Measurements from ENCODE around the gene STXBP5.

STXBP5 gene

GRCh38 chr6:147397306-147397705 lies 193.1 kb downstream of the STXBP5 start:
- no peak for DNase-seq (ENCODE audit: low read depth)
- no peak overlapping the region for H3K4me3 ChIP-seq (ENCODE audit: low read depth, low read length)

GRCh38 chr6:147400968-147401367 lies 196.8 kb downstream of the STXBP5 start:
- no peak for DNase-seq (ENCODE audit: low read depth)
- H3K4me3 ChIP-seq (ENCODE audit: low read depth, low read length): no peak overlapping the region

DNA sequence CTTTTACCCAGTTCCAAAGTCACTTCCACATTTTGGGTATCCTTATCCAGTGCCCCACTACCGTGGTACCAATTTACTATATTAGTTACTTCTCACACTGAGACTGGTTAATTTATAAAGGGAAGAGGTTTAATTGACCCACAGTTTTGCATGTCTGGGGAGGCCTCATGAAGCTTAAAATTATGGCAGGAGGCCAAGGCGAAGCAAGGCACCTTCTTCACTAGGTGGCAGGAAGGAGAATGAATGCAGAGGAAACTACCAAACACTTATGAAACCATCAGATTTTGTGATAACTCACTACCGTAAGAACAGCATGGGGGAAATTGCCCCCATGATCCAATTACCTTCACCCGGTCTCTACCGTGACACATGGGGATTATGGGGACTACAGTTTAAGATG lies 197.6 kb downstream of the STXBP5 start:
- DNase-seq (ENCODE audit: low read depth): no peak
- no peak overlapping the region for H3K4me3 ChIP-seq (ENCODE audit: low read depth, low read length)

DNA sequence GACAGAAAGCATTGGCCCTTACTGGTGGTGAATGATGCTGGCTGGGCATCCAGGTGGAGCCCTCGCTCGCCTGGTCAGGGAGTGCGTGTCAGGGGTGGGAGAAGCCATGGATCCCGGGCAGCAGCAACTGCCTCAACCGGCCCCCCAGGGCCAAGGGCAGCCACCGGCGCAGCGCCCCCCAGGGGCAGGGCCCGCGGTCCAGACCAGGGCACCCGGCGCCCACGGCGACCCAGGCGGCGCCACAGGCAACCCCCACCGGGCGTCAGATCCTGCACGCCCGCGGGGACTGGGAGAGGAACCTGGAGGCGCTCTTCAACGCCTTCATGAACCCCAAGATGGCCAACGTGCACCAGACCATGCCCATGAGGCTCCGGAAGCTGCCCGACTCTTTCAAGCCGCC lies 202.6 kb downstream of the STXBP5 start:
- no peak for DNase-seq (ENCODE audit: low read depth)
- no peak overlapping the region for H3K4me3 ChIP-seq (ENCODE audit: low read depth, low read length)

DNA sequence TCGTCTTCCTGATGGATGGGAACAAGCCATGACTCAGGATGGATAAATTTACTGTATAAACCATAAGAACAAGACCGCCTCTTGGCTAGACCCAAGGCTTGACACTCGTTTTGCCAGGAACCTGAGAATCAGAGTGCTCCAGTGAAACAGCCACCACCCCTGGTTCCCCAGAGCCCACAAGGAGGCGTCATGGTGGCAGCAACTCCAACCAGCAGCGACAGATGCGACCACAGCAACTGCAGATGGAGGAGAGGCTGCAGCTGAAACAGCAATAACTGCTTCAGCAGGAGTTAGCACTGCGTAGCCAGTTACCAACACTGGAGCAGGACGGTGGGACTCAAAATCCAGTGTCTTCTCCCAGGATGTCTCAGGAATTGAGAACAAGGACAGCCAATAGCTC lies 203.4 kb downstream of the STXBP5 start:
- no peak overlapping the region for H3K4me3 ChIP-seq (ENCODE audit: low read depth, low read length)
- no peak for DNase-seq (ENCODE audit: low read depth)

DNA sequence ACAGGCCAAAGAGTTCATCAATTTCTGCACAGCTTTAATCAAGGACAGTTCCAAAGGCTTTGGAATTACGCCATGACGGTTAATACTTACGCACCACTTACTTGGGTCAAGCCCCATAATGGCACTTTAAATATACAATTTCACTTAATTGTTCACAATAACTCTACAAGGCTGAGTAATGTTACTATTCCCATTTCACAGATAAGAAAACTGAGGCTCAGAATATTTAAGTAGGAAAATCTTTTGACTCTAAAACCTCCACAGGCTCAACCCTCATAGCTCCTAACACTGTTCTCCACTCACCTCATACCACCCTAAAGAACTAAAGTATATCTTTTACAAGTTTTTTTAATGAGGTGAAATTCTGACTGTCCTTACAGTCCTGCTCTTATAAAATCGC lies 212.4 kb downstream of the STXBP5 start:
- DNase-seq (ENCODE audit: low read depth): no peak
- no peak overlapping the region for H3K4me3 ChIP-seq (ENCODE audit: low read depth, low read length)

DNA sequence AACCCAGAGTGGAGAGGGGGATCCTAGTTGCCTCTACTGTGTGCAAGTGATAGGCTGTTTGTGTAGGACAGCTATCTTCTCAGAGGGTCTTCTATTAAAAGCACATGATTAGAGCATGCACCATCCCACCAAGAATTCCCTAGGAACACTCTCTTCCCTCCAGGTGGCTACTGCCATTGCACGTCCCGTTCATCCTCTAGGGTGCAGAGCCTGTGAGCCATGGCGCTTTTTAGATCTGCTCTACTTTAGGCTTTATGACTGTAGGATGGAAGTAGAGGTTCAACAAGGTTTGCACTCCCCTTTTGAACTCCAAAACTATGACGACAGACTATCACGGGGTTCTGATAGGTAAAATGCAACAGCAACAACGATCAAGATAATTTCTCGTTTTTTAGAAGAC lies 213.7 kb downstream of the STXBP5 start:
- no peak for DNase-seq (ENCODE audit: low read depth)

DNA sequence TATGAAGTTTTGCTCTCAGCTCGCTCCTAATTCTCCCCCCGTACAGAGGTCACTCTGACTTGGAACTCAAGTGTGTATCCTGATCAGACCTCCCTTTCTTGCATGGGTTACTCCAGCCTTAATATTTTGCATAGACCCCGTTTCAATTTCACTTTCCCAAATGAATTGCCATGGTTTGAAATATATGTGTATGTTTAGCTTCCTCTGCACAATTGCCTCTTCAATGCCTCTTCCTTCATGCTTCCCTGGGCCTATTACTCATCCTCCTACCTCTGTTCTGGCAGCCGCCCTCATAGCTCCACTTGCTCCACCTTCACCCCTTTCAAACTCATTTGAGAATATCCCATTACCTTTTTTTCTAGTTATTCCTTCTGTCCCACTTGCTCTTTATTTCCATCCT lies 214.3 kb downstream of the STXBP5 start:
- H3K4me3 ChIP-seq (ENCODE audit: low read depth, low read length): no peak overlapping the region
- DNase-seq (ENCODE audit: low read depth): no peak

More for the DNA sequence above, 213.7 kb downstream of the STXBP5 start:
- no peak overlapping the region for H3K4me3 ChIP-seq (ENCODE audit: low read depth, low read length)

- no peak overlapping the region for H3K4me3 ChIP-seq (ENCODE audit: low read depth, low read length)
- no peak for DNase-seq (ENCODE audit: low read depth)
These were observed 217.7 kb downstream of the STXBP5 start for GRCh38 chr6:147421903-147422302.

DNA sequence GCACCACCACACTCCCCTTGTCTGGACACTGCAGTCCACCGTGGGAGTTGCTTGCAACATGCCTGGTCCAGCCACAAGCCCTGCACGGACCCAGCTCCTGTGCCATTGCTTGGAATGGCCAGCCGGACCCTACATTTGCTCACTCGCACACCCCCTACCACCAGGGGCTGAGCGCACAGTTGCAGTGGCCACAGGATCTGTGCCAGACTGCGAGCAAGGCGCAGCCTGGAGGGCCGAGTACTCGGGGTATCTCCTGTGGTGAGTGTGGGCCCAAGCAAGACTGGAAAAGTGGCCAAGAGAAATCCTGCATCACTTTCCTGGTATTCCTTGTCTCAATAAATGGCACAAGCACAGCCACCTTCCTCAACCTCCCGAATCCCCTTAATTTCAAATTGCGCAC lies 218.9 kb downstream of the STXBP5 start:
- no peak overlapping the region for H3K4me3 ChIP-seq (ENCODE audit: low read depth, low read length)
- no peak for DNase-seq (ENCODE audit: low read depth)

GRCh38 chr6:147429794-147430193 lies 225.6 kb downstream of the STXBP5 start:
- DNase-seq (ENCODE audit: low read depth): no peak
- no peak overlapping the region for H3K4me3 ChIP-seq (ENCODE audit: low read depth, low read length)

DNA sequence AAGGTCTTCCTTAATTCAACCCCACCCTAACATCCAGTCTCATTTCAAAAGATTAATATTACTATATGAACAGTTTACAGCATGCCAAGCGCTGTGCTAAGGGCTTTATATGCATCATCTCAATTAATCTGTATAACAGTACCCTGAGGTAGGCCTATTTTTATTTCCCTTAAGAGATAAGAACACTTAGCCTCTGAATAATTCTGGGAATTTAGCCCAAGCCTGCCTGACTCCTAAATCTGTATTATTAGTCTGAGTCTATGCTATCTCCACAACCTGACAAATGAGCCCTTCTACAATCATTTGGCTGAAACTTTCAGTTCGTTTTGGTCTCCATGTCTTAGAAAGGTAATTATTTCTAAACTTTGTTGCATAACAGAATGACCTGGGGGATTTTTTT lies 226.6 kb downstream of the STXBP5 start:
- H3K4me3 ChIP-seq (ENCODE audit: low read depth, low read length): no peak overlapping the region
- no peak for DNase-seq (ENCODE audit: low read depth)

- no peak for DNase-seq (ENCODE audit: low read depth)
- no peak overlapping the region for H3K4me3 ChIP-seq (ENCODE audit: low read depth, low read length)
These were observed 229.9 kb downstream of the STXBP5 start for GRCh38 chr6:147434076-147434475.

DNA sequence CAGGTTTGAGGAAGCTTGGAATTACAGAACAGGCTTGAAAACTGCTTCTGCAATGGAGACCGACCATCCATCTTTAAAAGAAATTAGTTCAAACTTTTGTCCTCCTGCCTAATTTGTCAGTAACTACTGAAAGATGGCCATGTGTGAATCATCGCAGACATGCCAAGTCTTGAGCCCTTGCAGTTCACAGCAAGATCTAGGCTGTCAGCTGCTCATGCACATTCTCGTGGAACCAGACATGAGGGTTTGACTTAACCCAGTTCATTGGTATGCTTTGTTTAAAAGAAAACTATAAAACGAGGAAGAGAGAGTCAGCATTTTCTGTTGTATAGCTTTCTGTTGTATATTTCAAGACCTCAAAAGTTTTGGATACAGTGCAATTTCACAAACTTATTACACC lies 230.3 kb downstream of the STXBP5 start:
- H3K4me3 ChIP-seq (ENCODE audit: low read depth, low read length): no peak overlapping the region
- DNase-seq (ENCODE audit: low read depth): peak; percentile 2

DNA sequence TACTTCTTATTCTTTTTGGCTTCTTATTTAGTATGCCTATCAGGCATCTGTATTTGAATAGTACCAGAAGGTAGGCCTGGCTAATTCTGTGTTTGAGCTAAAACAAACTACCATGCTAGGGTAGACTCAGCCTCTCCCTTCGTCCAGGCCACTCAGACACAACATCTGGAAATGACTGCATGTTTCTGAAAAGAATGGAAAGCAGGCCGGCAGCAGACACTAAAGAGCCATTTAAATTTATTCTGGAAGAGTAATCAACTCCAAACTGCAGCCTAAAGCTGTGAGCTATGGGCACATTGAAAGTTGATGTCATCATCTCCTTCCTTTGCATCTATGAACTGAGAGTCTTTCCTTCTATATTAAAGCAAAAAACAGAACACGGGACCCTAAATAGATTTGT lies 233.4 kb downstream of the STXBP5 start:
- DNase-seq (ENCODE audit: low read depth): no peak
- no peak overlapping the region for H3K4me3 ChIP-seq (ENCODE audit: low read depth, low read length)

DNA sequence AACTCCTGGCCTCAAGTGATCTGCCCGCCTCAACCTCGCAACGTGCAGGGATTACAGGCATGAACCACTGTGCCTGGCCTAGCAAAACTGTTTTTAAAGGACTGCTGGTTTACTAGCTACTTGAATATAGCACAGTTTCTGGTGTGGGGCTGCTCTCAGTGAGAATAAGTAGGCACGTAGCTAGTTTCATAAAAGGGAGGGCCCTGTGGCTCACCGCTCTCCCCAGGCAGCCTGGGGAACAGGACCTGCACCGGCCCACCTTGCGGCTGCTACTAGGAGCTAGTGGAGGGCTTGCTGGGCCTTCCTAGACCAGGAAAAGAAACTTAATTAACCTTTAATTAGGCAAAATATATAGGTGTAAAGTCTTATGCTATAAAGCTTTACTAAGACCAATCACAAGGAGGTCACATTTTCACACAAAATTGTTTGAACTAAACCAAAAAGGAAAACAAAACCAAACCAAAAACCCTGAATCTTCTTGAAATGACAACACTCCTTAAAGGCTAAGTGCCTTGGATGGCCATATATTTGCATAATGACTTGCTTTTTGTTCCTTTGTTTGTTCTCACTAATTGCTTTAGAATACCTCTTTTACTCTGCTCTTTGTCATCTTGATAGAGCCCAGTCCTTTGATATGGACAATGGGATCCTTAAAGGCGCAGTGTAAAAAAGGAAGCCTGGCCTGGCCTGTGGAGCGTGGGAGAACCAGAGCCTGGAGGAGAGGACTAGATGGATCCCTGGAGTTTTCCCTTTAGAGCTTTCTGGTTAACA lies 234.7 kb downstream of the STXBP5 start:
- no peak for DNase-seq (ENCODE audit: low read depth)
- no peak overlapping the region for H3K4me3 ChIP-seq (ENCODE audit: low read depth, low read length)
